PFSK-1 (cell line): ENCODE data around the gene MTPN.

ENCODE experiments used
- FOXP2 ChIP-seq: optimal IDR thresholded peaks from 2 replicates; pipeline ENCODE3; 2011; ENCODE audit warnings: borderline replicate concordance, control low read depth, inconsistent platforms; ENCODE audit not compliant: insufficient read depth; ENCODE audit errors: extremely low read length, extremely low read depth
- POLR2AphosphoS5 ChIP-seq: IDR thresholded peaks from 2 replicates; pipeline ENCODE4 v1.6.1; 2012; ENCODE audit warnings: low read depth, mild to moderate bottlenecking, control low read depth, low read length, moderate library complexity
- TAF1 ChIP-seq: IDR thresholded peaks from 2 replicates; pipeline ENCODE4 v1.6.1; 2012; ENCODE audit warnings: low read length, control low read depth, borderline replicate concordance; ENCODE audit not compliant: insufficient read depth
- TF ChIP-seq, protein P1 (sequence below), 2 experiments: IDR thresholded peaks; 2 replicates each; pipeline versions ENCODE4 v1.6.1 to v1.8.0; 2011 to 2012; ENCODE audit warnings: low read depth in 2 of 2, low read length in 2 of 2, control low read depth in 1 of 2, inconsistent platforms in 1 of 2, mild to moderate bottlenecking in 1 of 2, moderate library complexity in 1 of 2; ENCODE audit not compliant: insufficient read depth in 1 of 2

- TF ChIP-seq POLR2AphosphoS5 (no peak), FOXP2 (no peak), TAF1 (no peak)
- TF ChIP-seq, protein P1, sequence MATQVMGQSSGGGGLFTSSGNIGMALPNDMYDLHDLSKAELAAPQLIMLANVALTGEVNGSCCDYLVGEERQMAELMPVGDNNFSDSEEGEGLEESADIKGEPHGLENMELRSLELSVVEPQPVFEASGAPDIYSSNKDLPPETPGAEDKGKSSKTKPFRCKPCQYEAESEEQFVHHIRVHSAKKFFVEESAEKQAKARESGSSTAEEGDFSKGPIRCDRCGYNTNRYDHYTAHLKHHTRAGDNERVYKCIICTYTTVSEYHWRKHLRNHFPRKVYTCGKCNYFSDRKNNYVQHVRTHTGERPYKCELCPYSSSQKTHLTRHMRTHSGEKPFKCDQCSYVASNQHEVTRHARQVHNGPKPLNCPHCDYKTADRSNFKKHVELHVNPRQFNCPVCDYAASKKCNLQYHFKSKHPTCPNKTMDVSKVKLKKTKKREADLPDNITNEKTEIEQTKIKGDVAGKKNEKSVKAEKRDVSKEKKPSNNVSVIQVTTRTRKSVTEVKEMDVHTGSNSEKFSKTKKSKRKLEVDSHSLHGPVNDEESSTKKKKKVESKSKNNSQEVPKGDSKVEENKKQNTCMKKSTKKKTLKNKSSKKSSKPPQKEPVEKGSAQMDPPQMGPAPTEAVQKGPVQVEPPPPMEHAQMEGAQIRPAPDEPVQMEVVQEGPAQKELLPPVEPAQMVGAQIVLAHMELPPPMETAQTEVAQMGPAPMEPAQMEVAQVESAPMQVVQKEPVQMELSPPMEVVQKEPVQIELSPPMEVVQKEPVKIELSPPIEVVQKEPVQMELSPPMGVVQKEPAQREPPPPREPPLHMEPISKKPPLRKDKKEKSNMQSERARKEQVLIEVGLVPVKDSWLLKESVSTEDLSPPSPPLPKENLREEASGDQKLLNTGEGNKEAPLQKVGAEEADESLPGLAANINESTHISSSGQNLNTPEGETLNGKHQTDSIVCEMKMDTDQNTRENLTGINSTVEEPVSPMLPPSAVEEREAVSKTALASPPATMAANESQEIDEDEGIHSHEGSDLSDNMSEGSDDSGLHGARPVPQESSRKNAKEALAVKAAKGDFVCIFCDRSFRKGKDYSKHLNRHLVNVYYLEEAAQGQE (IDR thresholded peaks at IDR 0.05; ENCODE audit: insufficient read depth in 1 of 2, low read depth in 2 of 2, low read length in 2 of 2): no peak
Observed at GRCh38 chr7:136006208-136006607, 29.0 kb upstream of the MTPN start.
